Heart right ventricle (tissue), 16 donors: Measurements from ENCODE around the gene ARHGAP19. TPM values are rescaled to one million over a fixed set of nuclear protein-coding genes. Genes with fewer than 3 reads are reported as not detected.
A peak's percentile ranks its signal among the peaks of the same experiment; 100 is the strongest.

Experiments used
- ATAC-seq, 8 donors: fragments of 200-7000 bp; cut with Tn5 transposase; one replicate each; pipeline ENCODE4 v1.9.1; 2020; ENCODE audit warnings: mild to moderate bottlenecking in 8 of 8, moderate library complexity in 8 of 8, moderate number of reproducible peaks in 1 of 8
- DNase-seq, 2 donors: peaks; one replicate each; pipeline ENCODE4 v3.0.0-alpha.2; 2020
- H3K27ac ChIP-seq, 10 donors: fragments of 200-600 bp; sonication (generic) in 2 of 10; one replicate each; pipeline versions ENCODE4 v1.5.0 to v1.8.0; 2020 to 2022; ENCODE audit warnings: mild to moderate bottlenecking in 3 of 10
- H3K27me3 ChIP-seq, 7 donors: fragments of 200-600 bp; one replicate each; pipeline ENCODE4 v1.8.0; 2021 to 2022; ENCODE audit warnings: mild to moderate bottlenecking in 2 of 7
- H3K36me3 ChIP-seq, 9 donors: fragments of 200-600 bp; sonication (generic) in 1 of 9; one replicate each; pipeline versions ENCODE4 v1.5.0 to v1.8.0; 2020 to 2022; ENCODE audit warnings: mild to moderate bottlenecking in 2 of 9
- H3K4me1 ChIP-seq, 9 donors: fragments of 200-600 bp; sonication (generic) in 1 of 9; one replicate each; pipeline versions ENCODE4 v1.5.0 to v1.8.0; 2020 to 2022; ENCODE audit warnings: mild to moderate bottlenecking in 4 of 9
- H3K4me3 ChIP-seq, 10 donors: fragments of 200-600 bp; sonication (generic) in 2 of 10; one replicate each; pipeline versions ENCODE4 v1.5.0 to v1.8.0; 2020 to 2022; ENCODE audit warnings: mild to moderate bottlenecking in 7 of 10, moderate library complexity in 2 of 10
- H3K9me3 ChIP-seq, 11 donors: fragments of 200-600 bp in 10 of 11; sonication (generic) in 2 of 11; one replicate each; pipeline versions ENCODE4 v1.5.0 to v1.8.0; 2013 to 2022; ENCODE audit warnings: mild to moderate bottlenecking in 2 of 11, control low read depth in 1 of 11, moderate library complexity in 1 of 11
- CTCF ChIP-seq, 9 donors: fragments of 200-600 bp; sonication (generic) in 2 of 9; IDR thresholded peaks; one replicate each; pipeline versions ENCODE4 v1.5.0 to v1.8.0; 2021 to 2022; ENCODE audit warnings: antibody characterized with exemption in 9 of 9, mild to moderate bottlenecking in 5 of 9, moderate library complexity in 1 of 9
- WGBS, 2 donors: extraction: QIAGEN DNeasy Blood & Tissue Kit; methylation state at CpG; one replicate each; pipeline ENCODE4 v1.1.7; 2013; ENCODE audit warnings: inconsistent platforms in 1 of 2; 5-methylcytosine and 5-hydroxymethylcytosine counted together
- intact Hi-C, 10 donors: fragments of 100-400 bp; cut with DNase I; formaldehyde crosslinking; loops; one replicate each; pipeline versions ENCODE4 v1.11.1 to v1.14.2; 2022
- polyA plus RNA-seq, 2 donors: library from polyadenylated mRNA; stranded (reverse); fragments of 200-250 nt; gene quantifications; one replicate each; pipeline ENCODE4 v1.2.3, GENCODE V29; 2013
- total RNA-seq, 10 donors: library from RNA; stranded (reverse); fragmentation: NEBNext Ultra II Directional in 3 of 10; extraction: Animal tissue kit (Norgen Biotek cat#: 25700) in 3 of 10; gene quantifications; one replicate each; pipeline versions ENCODE4 v1.2.1 to v1.2.4, GENCODE V29; 2021 to 2023
- donor health status: Arrhythmogenic right ventricular cardiomyopathy.
- donor health status: ischemic (EF 13 %, LVEDD 7.1; RV severe dilation, severe dysfunction).
- donor health status: healthy with polysubstance abuse.
- donor health status: DM: no; HTN: yes; CAD: no.
- donor health status: DM: no; HTN: no; CAD: no.
- donor health status: ischemic (EF 25% LVEDD 6.9; RV normal size, moderate dysfunction).
- donor health status: ischemic (EF 25% LVEDD 5.7; RV mildly dilated, moderate dysfunction).
- donor health status: healthy.
- donor health status: DM: yes; HTN: yes; CAD: no.
- donor health status: Ischemic cardiomyopathy.
- donor health status: ischemic (EF 35%, LVEDD 5.7; RV mildly dilated, moderate dysfunction).
- donor health status: nonischemic (EF 11% LVEDD 7.7; RV severe dilation, severe dysfunction).
- donor health status: DM: yes; HTN: yes; CAD: no.
- donor health status: PGD.
- donor health status: ischemic (EF 29% LVEDD 5.4; RV normal size, mild dysfunction).
- donor health status: nonischemic (EF 23%, LVEDD 6.1; RV moderate dilation, normal function).

The ARHGAP19 gene
- total and polyA plus RNA-seq, 12 donors = 1.5 to 6.2 (median 3.4) TPM

GRCh38 chr10:97182288-97182990, 110.0 kb downstream of the ARHGAP19 start:
- Histone ChIP-seq H3K27ac (no peak overlapping the region), H3K4me3 (no peak overlapping the region), H3K36me3 (no peaks in the 10 kb centered on the region), H3K27me3 (peaks cover 13 to 82% (median 70%) of the 10 kb centered on the region in 7 donors), H3K4me1 (peaks cover 4 to 14% (median 9%) of the 10 kb centered on the region in 9 donors), H3K9me3 (no peaks in the 10 kb centered on the region)
- TF ChIP-seq CTCF (IDR thresholded peaks at IDR 0.05) = no peak
- DNase-seq (no peak), ATAC-seq (no peak)
- 87 to 89% methylated on average over 10 of the region's 10 CpGs for WGBS, 2 donors
- intact Hi-C loops = no loop called here

- H3K36me3 ChIP-seq = no peaks in the 10 kb centered on the region
- H3K27ac ChIP-seq = no peak overlapping the region
- peaks cover 13 to 80% (median 68%) of the 10 kb centered on the region in 7 donors for H3K27me3 ChIP-seq
- peaks cover 4 to 14% (median 9%) of the 10 kb centered on the region in 9 donors for H3K4me1 ChIP-seq
- no peak overlapping the region for H3K4me3 ChIP-seq
- ATAC-seq = no peak
- WGBS, 2 donors = 85 to 92% methylated on average over 10 of the region's 10 CpGs
- DNase-seq = no peak
- no peaks in the 10 kb centered on the region for H3K9me3 ChIP-seq
- intact Hi-C loops = no loop called here
- no peak for TF ChIP-seq CTCF (IDR thresholded peaks at IDR 0.05)
Observed at GRCh38 chr10:97180986-97181385, 111.5 kb downstream of the ARHGAP19 start.

- DNase-seq (no peak), ATAC-seq (no peak)
- intact Hi-C loops = no loop called here
- Histone ChIP-seq H3K27ac (no peak overlapping the region), H3K36me3 (no peaks in the 10 kb centered on the region), H3K4me1 (peaks cover 2 to 9% (median 4%) of the 10 kb centered on the region in 9 donors), H3K4me3 (no peak overlapping the region), H3K27me3 (peaks cover 8 to 74% (median 66%) of the 10 kb centered on the region in 7 donors), H3K9me3 (no peaks in the 10 kb centered on the region)
- no peak for TF ChIP-seq CTCF (IDR thresholded peaks at IDR 0.05)
- 75 to 80% methylated on average over 8 of the region's 8 CpGs for WGBS, 2 donors
Observed at GRCh38 chr10:97180363-97180755, 112.1 kb downstream of the ARHGAP19 start.

GRCh38 chr10:97179731-97180362, 112.6 kb downstream of the ARHGAP19 start:
- H3K27ac ChIP-seq = no peak overlapping the region
- ATAC-seq = peak in 5 of 8 donors; percentile 58 to 78 (median 62)
- DNase-seq = no peak
- peak overlapping the region in 1 of 10 donors; percentile 7 for H3K4me3 ChIP-seq
- WGBS, 2 donors = 19 to 24% methylated on average over 26 of the region's 26 CpGs
- H3K36me3 ChIP-seq = no peaks in the 10 kb centered on the region
- intact Hi-C loops = no loop called here
- peaks cover 0 to 6% (median 2%) of the 10 kb centered on the region in 9 donors for H3K4me1 ChIP-seq
- no peaks in the 10 kb centered on the region for H3K9me3 ChIP-seq
- peak in 7 of 9 donors; percentile 8 to 40 (median 29) for TF ChIP-seq CTCF (IDR thresholded peaks at IDR 0.05)
- peaks cover 3 to 69% (median 62%) of the 10 kb centered on the region in 7 donors for H3K27me3 ChIP-seq
